ENCODE results near the gene CBX3. TPM values are rescaled to one million over a fixed set of nuclear protein-coding genes. Genes with fewer than 3 reads are reported as not detected.

The CBX3 gene
- total RNA-seq, 1 donor from 2014 or later = 148 TPM

DNA sequence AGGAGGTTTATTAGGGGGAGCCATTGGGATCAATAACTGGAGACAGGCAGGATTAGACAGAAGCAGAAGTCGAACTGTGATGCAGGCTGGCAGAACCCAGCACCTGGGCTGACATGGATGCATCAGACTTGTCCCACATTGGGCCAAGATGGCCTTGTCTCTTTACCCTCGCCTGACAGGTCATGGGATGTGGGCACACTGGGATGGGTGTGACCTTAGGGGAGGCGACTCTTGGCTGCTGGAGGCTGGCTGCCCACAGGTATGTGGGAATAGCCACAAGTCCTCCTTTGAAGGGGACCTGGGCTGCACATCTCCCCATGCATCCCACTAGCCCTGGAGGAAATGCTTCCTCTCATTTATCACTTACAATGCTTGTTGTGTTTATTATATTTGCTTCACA lies 32.3 kb upstream of the CBX3 start:
- no peak overlapping the region for H3K4me2 ChIP-seq (ENCODE audit: low read length)
- peaks cover 13% of the 10 kb centered on the region for H4K20me1 ChIP-seq (ENCODE audit: insufficient read depth, low read length)
- no peak overlapping the region for H3K27ac Mint-ChIP-seq (ENCODE audit: unreplicated experiment)
- H3K4me3 Mint-ChIP-seq (ENCODE audit: unreplicated experiment) = no peak overlapping the region
- H3K27me3 ChIP-seq (ENCODE audit: insufficient read depth, low read length) = no peaks in the 10 kb centered on the region
- H3K27ac ChIP-seq (ENCODE audit: low read depth, low read length) = no peak overlapping the region
- no peaks in the 10 kb centered on the region for H3K36me3 ChIP-seq (ENCODE audit: insufficient read depth, low read length)
- H2AFZ ChIP-seq (ENCODE audit: low read depth, low read length) = no peak overlapping the region
- peaks cover 2% of the 10 kb centered on the region for H3K36me3 Mint-ChIP-seq (ENCODE audit: low read depth, unreplicated experiment)
- H3K27me3 Mint-ChIP-seq (ENCODE audit: low read depth, unreplicated experiment) = no peaks in the 10 kb centered on the region
- peaks cover 9% of the 10 kb centered on the region for H3K79me2 ChIP-seq (ENCODE audit: insufficient read depth, low read length)
- peaks cover 7% of the 10 kb centered on the region for H3K4me1 Mint-ChIP-seq (ENCODE audit: low read depth, unreplicated experiment)
- TF ChIP-seq, protein P1, sequence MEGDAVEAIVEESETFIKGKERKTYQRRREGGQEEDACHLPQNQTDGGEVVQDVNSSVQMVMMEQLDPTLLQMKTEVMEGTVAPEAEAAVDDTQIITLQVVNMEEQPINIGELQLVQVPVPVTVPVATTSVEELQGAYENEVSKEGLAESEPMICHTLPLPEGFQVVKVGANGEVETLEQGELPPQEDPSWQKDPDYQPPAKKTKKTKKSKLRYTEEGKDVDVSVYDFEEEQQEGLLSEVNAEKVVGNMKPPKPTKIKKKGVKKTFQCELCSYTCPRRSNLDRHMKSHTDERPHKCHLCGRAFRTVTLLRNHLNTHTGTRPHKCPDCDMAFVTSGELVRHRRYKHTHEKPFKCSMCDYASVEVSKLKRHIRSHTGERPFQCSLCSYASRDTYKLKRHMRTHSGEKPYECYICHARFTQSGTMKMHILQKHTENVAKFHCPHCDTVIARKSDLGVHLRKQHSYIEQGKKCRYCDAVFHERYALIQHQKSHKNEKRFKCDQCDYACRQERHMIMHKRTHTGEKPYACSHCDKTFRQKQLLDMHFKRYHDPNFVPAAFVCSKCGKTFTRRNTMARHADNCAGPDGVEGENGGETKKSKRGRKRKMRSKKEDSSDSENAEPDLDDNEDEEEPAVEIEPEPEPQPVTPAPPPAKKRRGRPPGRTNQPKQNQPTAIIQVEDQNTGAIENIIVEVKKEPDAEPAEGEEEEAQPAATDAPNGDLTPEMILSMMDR (IDR thresholded peaks at IDR 0.05; ENCODE audit: insufficient read depth, low read depth, low read length) = no peak
- TF ChIP-seq EZH2 (IDR thresholded peaks at IDR 0.05; ENCODE audit: insufficient read depth, low read length) = no peak
- no peaks in the 10 kb centered on the region for H3K9me3 ChIP-seq (ENCODE audit: insufficient read depth, low read depth, low read length)
- no peaks in the 10 kb centered on the region for H3K9me3 Mint-ChIP-seq (ENCODE audit: unreplicated experiment)
- no peak overlapping the region for H3K4me3 ChIP-seq (ENCODE audit: insufficient read depth, low read depth, low read length)
- H3K4me1 ChIP-seq (ENCODE audit: insufficient read depth, low read length) = no peaks in the 10 kb centered on the region
- no peak for FAIRE-seq
- no peak overlapping the region for H3K9ac ChIP-seq (ENCODE audit: low read length)
- no peak for DNase-seq (ENCODE audit: low read depth)

DNA sequence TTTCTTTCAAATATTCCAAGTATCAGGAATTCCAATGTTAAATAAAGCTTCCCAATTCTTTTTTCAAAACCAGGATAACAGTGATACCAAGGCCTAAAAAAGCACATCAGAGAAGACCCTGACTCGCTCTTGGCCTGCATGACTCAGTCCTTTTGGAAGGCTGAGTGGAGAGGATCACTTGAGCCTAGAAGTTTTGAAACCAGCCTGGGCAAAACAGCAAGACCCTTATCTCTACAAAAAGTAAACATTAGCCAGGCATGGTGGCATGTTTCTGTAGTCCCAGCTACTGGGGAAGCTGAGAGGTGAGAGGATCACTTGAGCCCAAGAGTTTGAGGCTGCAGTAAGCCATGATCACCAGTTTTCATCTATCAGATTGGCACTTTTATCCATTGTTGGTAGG lies 30.9 kb upstream of the CBX3 start:
- H3K27me3 Mint-ChIP-seq (ENCODE audit: low read depth, unreplicated experiment) = no peaks in the 10 kb centered on the region
- no peak for FAIRE-seq

DNA sequence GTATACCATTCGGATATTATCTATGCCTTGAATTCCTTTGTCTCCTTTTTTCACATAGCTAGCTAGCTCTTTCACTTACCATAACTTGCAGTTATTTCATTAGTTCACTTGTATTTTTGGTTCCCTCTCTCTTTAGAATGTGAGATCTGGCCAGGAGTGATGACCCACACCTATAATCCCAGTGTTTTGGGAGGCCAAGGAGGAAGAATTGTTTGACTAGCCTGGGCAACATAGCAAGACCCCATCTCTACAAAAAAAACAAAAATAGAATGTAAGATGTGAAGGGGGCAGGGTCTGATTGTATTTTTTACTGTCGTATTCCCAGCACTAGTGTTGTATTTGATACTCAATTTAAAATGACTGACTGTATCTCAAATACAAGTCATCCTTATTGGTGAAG lies 29.9 kb upstream of the CBX3 start:
- no peak overlapping the region for H3K27ac ChIP-seq (ENCODE audit: low read depth, low read length)
- peaks cover 4% of the 10 kb centered on the region for H3K79me2 ChIP-seq (ENCODE audit: insufficient read depth, low read length)
- Mint-ChIP-seq H3K4me1 (ENCODE audit: low read depth, unreplicated experiment) (peaks cover 5% of the 10 kb centered on the region), H3K36me3 (ENCODE audit: low read depth, unreplicated experiment) (peaks cover 4% of the 10 kb centered on the region), H3K9me3 (ENCODE audit: unreplicated experiment) (no peaks in the 10 kb centered on the region), H3K27ac (ENCODE audit: unreplicated experiment) (no peak overlapping the region), H3K27me3 (ENCODE audit: low read depth, unreplicated experiment) (no peaks in the 10 kb centered on the region), H3K4me3 (ENCODE audit: unreplicated experiment) (peak overlapping the region; percentile 31)
- H2AFZ ChIP-seq (ENCODE audit: low read depth, low read length) = no peak overlapping the region
- no peak for DNase-seq (ENCODE audit: low read depth)
- H3K36me3 ChIP-seq (ENCODE audit: insufficient read depth, low read length) = no peaks in the 10 kb centered on the region
- H3K4me3 ChIP-seq (ENCODE audit: insufficient read depth, low read depth, low read length) = no peak overlapping the region
- peaks cover 10% of the 10 kb centered on the region for H4K20me1 ChIP-seq (ENCODE audit: insufficient read depth, low read length)
- no peaks in the 10 kb centered on the region for H3K4me1 ChIP-seq (ENCODE audit: insufficient read depth, low read length)
- H3K9me3 ChIP-seq (ENCODE audit: insufficient read depth, low read depth, low read length) = no peaks in the 10 kb centered on the region
- no peaks in the 10 kb centered on the region for H3K27me3 ChIP-seq (ENCODE audit: insufficient read depth, low read length)
- TF ChIP-seq EZH2 (IDR thresholded peaks at IDR 0.05; ENCODE audit: insufficient read depth, low read length) = no peak
- TF ChIP-seq, protein P1 (IDR thresholded peaks at IDR 0.05; ENCODE audit: insufficient read depth, low read depth, low read length) = no peak
- FAIRE-seq = no peak
- no peak overlapping the region for H3K9ac ChIP-seq (ENCODE audit: low read length)
- H3K4me2 ChIP-seq (ENCODE audit: low read length) = no peak overlapping the region

More for the DNA sequence above, 30.9 kb upstream of the CBX3 start:
- no peak overlapping the region for H3K9ac ChIP-seq (ENCODE audit: low read length)
- Mint-ChIP-seq H3K27ac (ENCODE audit: unreplicated experiment) (no peak overlapping the region), H3K9me3 (ENCODE audit: unreplicated experiment) (no peaks in the 10 kb centered on the region), H3K4me3 (ENCODE audit: unreplicated experiment) (no peak overlapping the region), H3K4me1 (ENCODE audit: low read depth, unreplicated experiment) (peaks cover 7% of the 10 kb centered on the region), H3K36me3 (ENCODE audit: low read depth, unreplicated experiment) (peaks cover 2% of the 10 kb centered on the region)
- H4K20me1 ChIP-seq (ENCODE audit: insufficient read depth, low read length) = peaks cover 14% of the 10 kb centered on the region
- H3K27ac ChIP-seq (ENCODE audit: low read depth, low read length) = no peak overlapping the region
- no peak overlapping the region for H2AFZ ChIP-seq (ENCODE audit: low read depth, low read length)
- no peaks in the 10 kb centered on the region for H3K27me3 ChIP-seq (ENCODE audit: insufficient read depth, low read length)
- no peak overlapping the region for H3K4me2 ChIP-seq (ENCODE audit: low read length)
- peaks cover 9% of the 10 kb centered on the region for H3K79me2 ChIP-seq (ENCODE audit: insufficient read depth, low read length)
- no peak overlapping the region for H3K4me3 ChIP-seq (ENCODE audit: insufficient read depth, low read depth, low read length)
- no peaks in the 10 kb centered on the region for H3K9me3 ChIP-seq (ENCODE audit: insufficient read depth, low read depth, low read length)
- TF ChIP-seq EZH2 (IDR thresholded peaks at IDR 0.05; ENCODE audit: insufficient read depth, low read length) = no peak
- TF ChIP-seq, protein P1 (IDR thresholded peaks at IDR 0.05; ENCODE audit: insufficient read depth, low read depth, low read length) = no peak
- no peaks in the 10 kb centered on the region for H3K36me3 ChIP-seq (ENCODE audit: insufficient read depth, low read length)
- no peak for DNase-seq (ENCODE audit: low read depth)
- no peaks in the 10 kb centered on the region for H3K4me1 ChIP-seq (ENCODE audit: insufficient read depth, low read length)
